ENCODE measurements around the gene DNAH9.

- TF ChIP-seq POLR2A (IDR thresholded peaks at IDR 0.05): no peak
- no peak for TF ChIP-seq CTCF (IDR thresholded peaks at IDR 0.05)
Observed at GRCh38 chr17:11857006-11857405, 258.7 kb downstream of the DNAH9 start.
